HG02938 (cell line): Measurements from ENCODE around the gene CEP68.
"Not testable (repeated sequence)": the region's sequence is repeated elsewhere in the genome, so short reads cannot be mapped to it uniquely, and the experiment has no call there.

Experiments used
- ATAC-seq: cut with Tn5 transposase; IDR thresholded peaks from one replicate; pipeline ENCODE4 v1.9.1; 2021; ENCODE audit warnings: mild to moderate bottlenecking, moderate library complexity; ENCODE audit not compliant: unreplicated experiment

Gene CEP68

DNA sequence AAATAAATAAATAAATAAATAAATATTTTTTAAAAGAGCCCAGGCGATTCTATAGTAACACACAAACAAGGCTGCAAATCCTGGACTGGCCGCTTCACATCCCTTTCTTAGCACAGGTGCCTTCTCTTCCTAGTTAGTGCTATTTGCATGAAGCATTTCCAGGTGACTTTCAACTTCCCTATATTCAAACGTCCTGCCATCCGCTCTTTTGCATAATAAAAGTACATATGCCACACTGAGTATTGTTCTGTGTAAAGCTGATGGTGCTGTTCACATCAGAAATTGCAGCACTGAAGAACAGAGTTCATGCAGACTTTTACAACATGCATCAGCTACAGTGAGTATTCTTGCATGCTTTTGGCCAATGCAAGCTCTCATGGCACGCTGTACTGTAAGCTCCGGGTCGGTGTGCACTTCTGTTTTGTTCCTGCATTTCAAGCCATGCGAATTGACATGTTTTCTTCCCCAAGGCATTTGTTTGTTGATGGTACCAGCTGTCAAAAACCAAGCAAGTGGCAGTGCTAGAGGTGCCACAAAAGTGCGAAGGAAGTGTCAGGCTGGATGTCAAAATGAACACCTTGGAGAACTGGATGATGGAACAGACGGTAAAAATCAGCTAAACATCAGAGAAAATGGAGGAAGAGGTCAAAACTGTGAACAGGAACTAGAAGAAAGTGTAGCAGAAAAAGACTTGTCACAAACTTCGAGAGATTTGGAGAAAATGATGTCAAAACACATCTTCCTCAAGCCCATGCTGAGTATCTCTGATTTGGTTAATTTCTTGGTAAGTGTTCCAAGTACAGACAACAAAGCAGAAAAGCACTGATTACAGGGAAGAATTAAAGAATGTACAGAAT, 25.5 kb upstream of the CEP68 start:
- ATAC-seq: no peak

DNA sequence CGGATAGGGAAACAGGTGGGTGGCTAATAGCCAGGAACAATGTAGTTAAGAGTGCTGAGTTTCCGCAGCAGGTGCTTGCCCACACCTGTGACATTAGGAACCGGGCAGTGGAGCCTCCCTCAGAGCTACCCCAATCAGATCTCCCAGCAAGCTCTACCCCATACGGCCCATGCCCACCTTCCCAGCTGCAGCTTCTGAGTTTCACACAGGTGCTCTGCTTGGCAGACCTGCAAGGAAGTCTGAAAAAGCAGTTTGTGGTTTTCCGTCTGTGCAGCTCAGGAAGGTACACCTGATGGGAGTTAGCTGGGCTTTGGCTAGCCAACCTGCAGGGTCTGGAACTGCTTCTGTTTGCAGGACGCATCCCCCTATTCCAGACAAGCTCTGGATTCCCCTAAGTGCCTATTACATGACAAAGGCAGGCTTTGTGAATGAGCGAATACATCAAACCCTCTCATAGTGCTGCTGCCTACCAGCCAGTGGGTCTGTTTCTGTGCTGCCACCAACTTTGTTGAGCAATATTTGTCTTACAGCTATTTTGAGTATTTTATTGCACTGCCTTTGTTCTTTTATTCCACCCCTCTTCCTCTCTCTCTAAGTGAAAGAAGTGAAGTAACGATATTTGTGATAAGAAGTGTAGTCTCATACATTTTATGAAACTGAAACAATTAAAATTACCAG, 24.7 kb upstream of the CEP68 start:
- ATAC-seq: no peak

DNA sequence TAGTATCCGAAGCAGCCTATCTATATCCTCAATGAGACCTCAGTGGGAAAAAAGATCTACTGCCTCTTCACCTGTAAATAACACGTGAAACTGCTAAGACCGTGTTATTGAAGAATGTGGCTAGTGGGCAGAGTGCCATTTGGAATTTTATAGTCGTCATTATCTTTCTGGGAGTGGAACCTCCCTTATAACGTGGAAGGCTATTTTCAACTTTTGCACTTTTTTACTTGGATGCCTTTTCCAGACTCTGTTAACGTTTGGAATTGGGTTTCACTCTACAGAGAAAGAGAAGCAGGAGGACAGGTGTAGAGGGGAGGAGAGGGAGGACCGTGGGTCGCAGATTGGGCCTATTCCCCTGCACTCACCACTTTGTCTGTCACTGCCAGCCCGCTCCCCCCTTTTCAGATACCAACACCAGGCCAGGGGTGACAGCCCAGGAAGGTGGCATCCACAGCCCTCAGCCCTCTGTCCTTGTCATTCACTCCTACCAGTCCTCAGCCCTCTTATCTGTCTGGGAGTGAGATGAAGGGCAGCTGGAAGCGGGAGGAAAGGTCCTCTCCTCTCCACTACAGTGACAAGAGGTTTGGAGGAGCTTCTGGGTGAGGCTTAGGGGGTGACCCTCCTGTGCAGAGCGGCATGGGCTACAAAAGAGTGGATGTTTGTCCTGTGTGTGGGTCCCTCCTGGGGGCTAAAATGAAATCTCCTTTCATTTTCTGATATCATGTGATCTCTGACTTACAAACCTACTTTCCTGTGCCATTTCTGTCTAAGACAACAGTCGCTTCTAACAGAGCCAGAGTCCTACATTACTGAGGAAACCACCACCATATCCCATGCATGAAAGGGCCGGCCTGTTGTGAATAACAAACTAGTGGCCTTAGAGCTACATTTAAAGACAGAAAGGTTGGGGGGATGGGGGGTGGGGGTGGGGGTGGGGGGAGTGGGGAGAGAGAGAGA, 23.9 kb upstream of the CEP68 start:
- ATAC-seq: no peak

DNA sequence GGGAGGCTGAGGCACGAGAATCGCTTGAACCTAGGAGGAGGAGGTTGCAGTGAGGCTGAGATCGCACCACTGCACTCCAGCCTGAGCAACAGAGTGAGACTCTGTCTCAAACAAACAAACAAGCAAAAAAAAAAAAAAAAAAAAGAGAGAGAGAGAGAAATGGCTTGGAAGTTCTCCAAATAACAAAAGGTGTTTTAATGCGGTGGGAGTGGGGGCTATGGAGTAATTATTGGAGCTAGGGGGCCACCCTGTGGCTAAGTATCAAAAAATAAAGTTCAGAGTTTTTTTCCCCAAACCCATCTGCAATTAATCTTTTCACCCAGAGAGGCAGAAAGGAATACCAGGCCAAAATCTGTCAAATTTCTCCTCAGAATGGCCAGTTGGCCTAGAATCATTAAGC, 23.0 kb upstream of the CEP68 start:
- ATAC-seq: no peak

DNA sequence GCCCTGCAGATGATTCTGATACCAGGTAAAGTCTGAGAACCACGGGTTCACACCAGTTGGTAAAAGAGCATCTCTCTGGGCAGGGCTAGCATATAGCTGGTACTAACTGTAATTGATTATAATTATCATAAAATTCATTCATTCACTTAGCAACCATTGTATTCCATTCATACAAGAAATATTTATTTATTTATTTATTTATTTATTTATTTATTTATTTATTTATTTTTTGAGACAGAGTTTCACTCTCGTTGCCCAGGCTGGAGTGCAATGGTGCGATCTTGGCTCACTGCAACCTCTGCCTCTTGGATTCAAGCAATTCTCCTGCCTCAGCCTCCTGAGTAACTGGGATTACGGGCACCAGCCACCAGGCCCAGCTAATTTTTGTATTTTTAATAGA, 22.5 kb upstream of the CEP68 start:
- ATAC-seq: not testable (repeated sequence)

DNA sequence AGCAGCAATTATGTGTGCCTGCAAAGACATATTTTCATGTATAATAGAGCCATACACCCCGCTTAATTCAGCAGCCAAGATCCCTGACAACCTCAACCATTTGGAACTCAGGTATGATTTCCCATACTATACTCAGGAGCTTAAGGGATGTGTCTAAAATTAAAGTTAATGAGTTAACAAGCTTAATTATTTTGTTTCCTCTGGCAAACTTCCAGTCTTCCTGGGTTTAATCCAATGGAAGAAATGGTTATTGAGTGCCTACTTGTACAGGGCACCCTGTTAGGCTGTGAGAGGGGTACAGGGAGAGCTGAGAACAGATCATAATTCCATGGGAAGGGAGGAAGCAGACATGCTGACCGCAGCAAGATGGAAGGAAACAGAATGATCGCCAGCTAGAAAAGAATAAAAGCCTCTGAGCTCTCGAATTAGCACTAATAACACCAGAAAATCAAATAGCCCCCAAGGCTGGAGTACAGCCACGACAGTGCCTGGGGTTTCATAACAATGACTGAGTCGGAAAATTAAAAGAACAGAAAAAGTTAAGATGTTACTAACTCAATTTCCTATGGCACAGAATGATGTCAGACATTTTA, 20.8 kb upstream of the CEP68 start:
- no peak for ATAC-seq

DNA sequence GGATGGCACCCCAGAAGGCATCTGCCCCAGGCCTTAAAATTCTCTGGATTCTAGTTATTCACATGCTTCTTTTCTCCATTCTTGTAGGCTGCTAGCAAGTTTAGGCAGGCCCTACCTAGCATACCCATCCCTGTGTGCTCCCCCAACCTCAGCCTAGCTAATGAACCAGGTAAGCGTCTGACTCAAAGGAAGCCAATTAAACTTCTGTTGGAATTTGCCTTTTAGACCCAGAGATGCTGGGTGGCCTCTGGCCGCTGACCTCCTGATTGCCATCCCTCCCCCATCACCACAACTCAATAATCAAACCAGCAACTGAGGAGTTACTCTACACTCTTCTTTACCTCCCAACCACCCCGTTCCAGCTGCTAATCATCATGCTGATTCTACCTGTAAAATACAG, 19.0 kb upstream of the CEP68 start:
- ATAC-seq: no peak

DNA sequence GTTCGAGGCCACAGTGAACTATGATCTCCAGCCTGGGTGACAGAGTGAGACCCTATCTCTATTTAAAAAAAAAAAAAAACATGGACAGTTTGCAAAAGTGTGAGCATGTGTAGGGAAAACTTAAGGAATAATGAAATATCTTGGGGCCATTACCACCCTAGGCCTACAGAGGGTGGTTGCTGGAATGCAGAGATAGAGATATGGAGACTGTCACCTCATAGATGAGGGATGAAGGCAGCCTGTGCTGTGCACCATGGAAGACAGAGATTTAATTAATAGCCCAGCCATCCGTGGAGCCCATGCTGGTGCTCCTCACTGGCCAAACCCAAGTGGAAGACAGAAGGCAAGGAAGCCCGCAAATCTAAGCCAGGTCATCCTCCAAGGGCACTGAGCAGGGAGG, 16.6 kb upstream of the CEP68 start:
- ATAC-seq: no peak

DNA sequence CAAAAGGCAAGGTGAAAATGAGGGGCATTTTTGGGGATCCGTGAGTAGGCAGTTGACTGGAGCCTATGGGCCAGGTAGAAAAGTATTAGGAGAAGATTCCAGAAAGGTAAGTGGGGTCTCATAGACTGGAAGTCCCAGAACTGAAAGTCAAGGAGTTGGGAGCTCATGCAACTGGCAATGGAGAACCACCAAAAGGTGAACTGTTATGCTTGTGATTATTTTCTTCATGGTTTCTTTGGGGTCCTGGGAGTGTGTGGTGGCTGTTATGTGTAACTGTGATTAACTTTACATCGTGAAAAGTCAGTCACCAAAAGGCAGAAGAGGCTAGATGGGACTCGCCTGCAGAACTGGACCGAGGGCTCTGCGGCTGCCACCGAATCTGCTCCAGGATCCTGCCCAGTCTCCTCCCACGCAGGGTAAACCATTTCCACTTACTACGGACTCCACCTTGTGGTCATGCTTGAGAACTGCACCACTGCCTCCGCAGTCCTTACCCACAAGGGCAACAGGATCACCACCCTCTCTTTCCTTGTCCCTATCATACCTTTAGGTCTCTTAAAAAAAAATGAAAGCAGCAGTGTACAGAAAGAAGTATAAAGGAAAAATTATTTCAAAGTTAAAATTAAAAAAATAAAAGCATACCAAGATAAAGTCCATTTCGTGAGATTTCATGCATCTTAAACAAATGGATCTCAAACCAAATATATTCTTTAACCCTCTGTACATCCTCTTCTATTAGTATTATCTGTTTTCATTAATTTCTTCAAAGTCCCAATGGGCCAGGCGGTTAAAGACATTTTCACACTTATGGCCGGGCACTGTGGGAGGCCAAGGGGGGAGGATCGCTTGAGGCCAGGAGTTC, 15.6 kb upstream of the CEP68 start:
- ATAC-seq: no peak

DNA sequence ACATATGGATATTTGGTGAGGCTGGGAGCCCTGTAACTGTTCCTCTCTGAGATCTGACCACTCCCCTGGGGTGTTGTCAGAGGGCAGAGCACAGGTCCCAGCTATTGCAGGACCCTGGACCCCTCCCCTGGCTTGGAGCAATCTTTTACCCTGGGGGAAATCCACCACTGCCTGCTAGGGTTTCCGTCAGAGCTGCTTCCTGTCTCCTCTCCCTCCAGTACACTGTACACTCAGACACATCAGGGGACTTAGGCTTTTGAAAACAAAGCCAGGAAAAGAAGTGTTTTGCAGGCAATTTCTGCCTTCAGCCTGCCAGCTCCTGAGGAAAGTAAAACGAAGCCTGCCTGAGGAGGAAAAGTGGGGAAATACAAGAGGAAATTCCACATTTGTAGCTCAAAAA, 13.2 kb upstream of the CEP68 start:
- no peak for ATAC-seq

DNA sequence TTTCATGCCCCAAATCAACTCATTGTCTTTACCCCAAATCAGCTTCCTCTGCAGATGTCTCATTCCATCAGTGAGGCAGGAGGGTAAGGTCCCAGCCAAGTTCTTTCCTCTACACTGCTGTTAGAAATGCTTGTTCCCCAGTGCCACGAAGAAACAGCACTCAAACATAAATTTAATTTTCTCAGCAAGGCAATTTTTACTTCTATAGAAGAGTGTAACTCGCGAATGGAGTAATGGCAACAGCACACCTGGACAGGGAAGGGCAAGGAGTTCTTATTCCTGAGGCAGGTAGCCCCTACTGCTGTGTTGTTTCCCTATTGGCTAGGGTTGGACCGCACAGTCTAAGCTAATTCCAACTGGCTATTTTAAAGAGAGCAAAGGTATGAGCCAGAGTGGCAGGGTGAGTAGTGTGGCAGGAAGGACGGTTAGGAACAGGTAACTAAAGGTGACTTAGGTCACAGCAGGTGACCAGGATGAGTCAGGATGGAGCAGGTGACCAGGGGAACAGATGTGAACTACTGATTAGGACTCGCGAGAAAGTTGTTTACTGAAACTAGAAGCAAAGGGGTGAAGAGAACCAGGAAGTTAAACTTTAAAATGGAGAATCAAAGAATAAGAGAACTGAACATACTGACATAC, 12.0 kb upstream of the CEP68 start:
- ATAC-seq: no peak

DNA sequence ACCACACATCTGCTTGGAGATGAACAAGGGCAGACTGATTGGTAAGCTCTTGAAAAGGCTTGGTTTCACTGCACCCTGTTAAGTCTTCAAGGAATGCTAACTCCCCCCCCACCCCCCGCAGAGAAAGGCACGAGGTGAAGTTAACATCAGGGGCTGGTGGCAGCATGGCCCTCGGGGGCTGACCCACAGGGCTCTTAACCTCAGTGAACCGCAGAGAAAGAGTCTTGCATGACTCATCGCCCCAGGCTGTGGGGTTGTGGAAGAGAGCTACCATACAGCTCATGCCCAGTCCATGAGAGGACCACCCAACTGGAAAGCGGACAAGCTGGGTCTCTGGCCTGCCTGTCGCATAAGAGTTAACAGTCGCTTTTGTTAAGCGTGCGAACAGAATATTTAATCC, 10.6 kb upstream of the CEP68 start:
- ATAC-seq: no peak

DNA sequence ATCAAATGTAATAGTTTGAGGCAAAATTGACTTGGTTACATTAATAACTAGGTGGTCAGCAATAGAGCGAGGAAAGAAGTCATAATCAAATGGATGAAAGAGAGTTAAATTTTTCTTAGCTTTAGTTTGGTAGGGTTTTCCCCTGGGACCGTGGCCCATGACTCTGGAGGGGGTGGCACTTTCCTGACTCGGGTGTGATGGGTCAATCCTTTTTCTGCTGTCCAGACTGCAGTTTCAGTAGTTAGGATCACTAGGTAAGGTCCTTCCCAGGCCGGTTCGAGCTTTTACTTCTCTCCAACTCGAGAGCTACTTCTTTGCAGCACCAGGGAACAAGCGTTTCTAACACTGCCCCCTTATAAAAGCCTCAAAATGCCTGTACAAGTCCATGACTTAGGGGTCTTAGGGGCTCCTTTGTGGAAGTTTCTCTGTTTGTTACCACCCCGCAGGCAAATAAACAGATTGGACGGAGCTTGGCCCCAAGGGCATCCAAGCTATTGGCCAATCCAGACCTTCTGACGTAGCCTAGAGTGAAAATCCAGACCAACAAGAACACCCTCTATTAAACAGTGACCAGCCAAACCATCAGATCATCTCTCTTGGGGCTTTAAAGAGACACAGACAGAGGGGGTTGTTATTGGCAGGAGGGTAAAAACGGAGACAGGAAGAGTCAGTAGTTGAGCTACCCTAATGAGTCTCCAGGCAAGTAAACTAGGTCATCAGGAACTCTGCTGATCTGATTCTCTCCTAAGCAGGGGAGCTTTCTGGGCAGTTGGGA, 9.4 kb upstream of the CEP68 start:
- ATAC-seq: no peak

DNA sequence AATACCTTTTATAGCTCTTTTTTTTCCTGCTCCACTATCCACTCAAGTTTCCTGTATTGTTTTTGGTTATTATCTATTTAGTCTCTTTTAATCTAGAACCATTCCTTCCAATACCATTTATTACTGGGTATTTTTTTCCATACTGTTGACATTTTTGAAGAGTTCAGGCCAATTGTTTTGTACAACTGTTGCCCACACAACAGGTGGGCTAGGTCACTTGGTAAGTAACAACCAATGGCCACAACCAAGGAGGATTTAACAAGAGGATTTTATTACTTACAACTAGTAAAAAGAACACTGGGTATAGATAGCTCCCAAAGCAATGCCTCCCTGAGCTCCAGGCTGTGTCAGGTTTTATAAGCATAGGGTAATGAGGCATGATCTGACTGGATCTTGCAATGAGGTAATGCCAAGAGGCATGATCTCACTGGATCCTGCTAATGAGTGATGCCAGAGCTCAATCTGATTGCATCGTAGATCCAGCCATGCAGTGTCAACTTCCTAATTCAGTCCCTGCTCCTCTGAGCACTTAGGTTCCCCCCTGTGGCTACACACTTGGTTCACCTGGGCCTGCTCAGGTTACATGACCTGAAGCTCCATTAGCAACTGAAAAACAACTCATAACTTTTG, 7.1 kb upstream of the CEP68 start:
- ATAC-seq: no peak

DNA sequence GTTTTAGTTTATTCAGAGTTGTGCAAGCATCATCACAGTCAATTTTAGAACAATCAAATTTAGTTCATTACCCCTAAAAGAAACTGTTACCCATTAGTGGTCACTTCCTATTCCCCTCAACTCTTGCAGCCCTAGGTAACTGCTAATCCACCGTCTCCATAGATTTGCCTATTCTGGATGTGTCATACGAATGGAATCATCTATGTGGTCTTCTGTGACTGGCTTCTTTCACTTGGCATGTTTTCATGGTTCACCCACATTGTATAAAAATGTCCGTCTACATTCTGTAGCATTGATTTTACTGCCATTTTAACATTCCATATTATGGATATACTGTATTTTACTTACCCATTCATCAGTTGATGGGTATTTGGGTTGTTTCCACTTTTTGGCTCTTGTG, 5.3 kb upstream of the CEP68 start:
- no peak for ATAC-seq

DNA sequence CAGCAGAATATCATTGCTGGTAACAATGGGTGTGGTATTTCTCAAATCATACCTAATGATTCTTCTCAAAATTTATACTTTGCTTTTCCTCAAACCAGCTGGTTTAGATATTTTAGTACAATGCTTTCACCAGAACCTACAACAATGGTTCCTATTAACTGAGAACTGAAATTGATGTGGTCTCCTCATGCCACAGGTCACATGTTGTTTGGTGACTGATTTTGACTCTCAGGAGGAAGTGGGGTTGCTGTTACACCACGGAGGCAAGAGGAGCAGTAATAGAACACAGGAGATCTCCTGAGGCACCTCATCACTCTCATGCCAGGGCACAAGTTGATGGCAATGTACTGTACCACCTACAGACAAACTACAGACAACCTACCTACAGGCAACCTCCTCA, 3.0 kb upstream of the CEP68 start:
- ATAC-seq: peak; percentile 55

DNA sequence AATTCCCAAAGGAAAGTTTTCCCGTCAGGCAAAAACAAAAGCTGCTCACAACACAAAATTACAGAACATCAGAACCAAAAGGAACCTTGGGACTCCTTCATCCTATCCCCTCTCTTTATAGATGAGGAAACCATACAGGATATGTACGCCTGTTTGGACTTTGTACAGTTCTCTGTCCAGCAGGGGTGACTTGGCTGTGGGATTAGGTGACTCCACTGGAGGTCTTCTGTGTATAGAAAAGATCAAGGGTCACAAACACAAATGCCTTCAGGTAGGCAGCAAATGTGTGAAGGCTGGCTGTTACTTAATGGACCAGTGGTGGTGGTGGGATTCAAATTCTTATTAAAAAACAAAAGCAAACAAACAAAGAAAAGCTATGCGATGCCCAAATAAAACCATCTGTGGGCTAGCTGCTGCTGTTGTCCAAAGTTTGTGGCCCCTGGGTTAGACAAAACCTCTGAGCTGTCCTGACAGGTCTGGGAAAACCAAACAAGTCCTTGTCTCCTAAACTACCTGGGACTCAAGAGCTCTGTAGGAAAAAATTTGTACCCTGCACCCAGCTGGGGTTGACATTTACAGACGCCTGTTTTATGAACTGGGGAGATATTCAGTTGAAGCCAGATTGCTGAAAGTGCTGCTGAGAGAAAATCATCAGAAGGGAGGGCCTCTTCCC, 1.3 kb upstream of the CEP68 start:
- ATAC-seq: no peak
